PC-9 (cell line): ENCODE results near the gene BABAM1. TPM values are rescaled to one million over a fixed set of nuclear protein-coding genes. Genes with fewer than 3 reads are reported as not detected.

Experiments used
- BruUV-seq: library from RNA; stranded (reverse); fragments of 400-500 nt; replicated peaks from 2 replicates; lab custom pipeline; 2021; lab: Mats Ljungman, UMichigan
- CTCF ChIA-PET: fragments of 300-600 bp; sonication (Branson Sonifier 250); formaldehyde crosslinking; loops from one replicate; lab custom pipeline; 2022; ENCODE audit warnings: antibody characterized with exemption; lab: Charles Lee
- POLR2A ChIA-PET: fragments of 300-600 bp; sonication (Branson Sonifier 250); formaldehyde crosslinking; loops from one replicate; lab custom pipeline; 2022; ENCODE audit warnings: antibody characterized with exemption; ENCODE audit not compliant: unreplicated experiment; lab: Charles Lee
- DNase-seq, 2 experiments: peaks; one replicate each; pipeline versions ENCODE4 v3.0.0 to v3.0.0-alpha.2; 2015 to 2022; ENCODE audit warnings: mixed read lengths in 1 of 2
- H2AFZ ChIP-seq: fragments of 200-600 bp; sonication (generic); 2 replicates; pipeline ENCODE4 v1.8.1; 2017; ENCODE audit warnings: antibody characterized with exemption
- H3F3A ChIP-seq: fragments of 200-600 bp; sonication (generic); 2 replicates; pipeline ENCODE4 v1.8.1; 2017; ENCODE audit warnings: antibody characterized with exemption, mild to moderate bottlenecking, low read depth; ENCODE audit not compliant: insufficient read depth
- H3K27ac ChIP-seq: fragments of 200-600 bp; sonication (generic); 2 replicates; pipeline ENCODE4 v1.6.1; 2016; ENCODE audit warnings: mixed run types
- H3K27me3 ChIP-seq: fragments of 200-600 bp; sonication (generic); 2 replicates; pipeline ENCODE4 v1.6.1; 2016; ENCODE audit warnings: low read depth, mixed run types; ENCODE audit not compliant: insufficient read depth
- H3K36me3 ChIP-seq: fragments of 200-600 bp; sonication (generic); 2 replicates; pipeline ENCODE4 v1.6.1; 2016; ENCODE audit warnings: low read depth, mixed run types
- H3K4me1 ChIP-seq: fragments of 200-600 bp; sonication (generic); replicated peaks from 2 replicates; pipeline ENCODE4 v1.6.1; 2016; ENCODE audit warnings: mixed run types; ENCODE audit not compliant: insufficient read depth
- H3K4me2 ChIP-seq: fragments of 200-600 bp; sonication (generic); 2 replicates; pipeline ENCODE4 v1.6.1; 2017; ENCODE audit warnings: mixed run types
- H3K4me3 ChIP-seq: fragments of 200-600 bp; sonication (generic); 2 replicates; pipeline ENCODE4 v1.6.1; 2016; ENCODE audit warnings: mixed run types
- H3K79me2 ChIP-seq: fragments of 200-600 bp; sonication (generic); 2 replicates; pipeline ENCODE4 v1.6.1; 2017; ENCODE audit warnings: low read depth, mixed run types
- H3K9me2 ChIP-seq: fragments of 200-600 bp; sonication (generic); 2 replicates; pipeline ENCODE4 v1.8.1; 2017; ENCODE audit warnings: mild to moderate bottlenecking; ENCODE audit not compliant: insufficient read depth
- H3K9me3 ChIP-seq: fragments of 200-600 bp; sonication (generic); 2 replicates; pipeline ENCODE4 v1.8.1; 2016; ENCODE audit warnings: low read depth; ENCODE audit not compliant: insufficient read depth
- H4K20me1 ChIP-seq: fragments of 200-600 bp; sonication (generic); 2 replicates; pipeline ENCODE4 v1.8.1; 2017; ENCODE audit not compliant: insufficient read depth
- CTCF ChIP-seq: fragments of 200-600 bp; sonication (generic); conservative IDR thresholded peaks from 2 replicates; pipeline ENCODE4 v1.6.1; 2017; ENCODE audit warnings: mixed run types, antibody characterized with exemption, mild to moderate bottlenecking, moderate library complexity
- EZH2 ChIP-seq: fragments of 200-600 bp; sonication (generic); IDR thresholded peaks from 2 replicates; pipeline ENCODE4 v1.8.0; 2017; ENCODE audit warnings: antibody characterized with exemption, low read depth
- intact Hi-C: fragments of 100-400 bp; cut with micrococcal nuclease; formaldehyde crosslinking; loops from one replicate; pipeline ENCODE4 v1.10.0; 2022; ENCODE audit not compliant: unreplicated experiment
- total RNA-seq: library from RNA; stranded (reverse); gene quantifications from 2 replicates; pipeline ENCODE4 v1.2.3, GENCODE V29; 2021

Gene BABAM1
- total RNA-seq, 1 experiment from 2014 or later = 127 TPM

GRCh38 chr19:17309965-17310461 lies 42.8 kb downstream of the BABAM1 start:
- Histone ChIP-seq H3K27ac (peak overlapping the region; percentile 51), H4K20me1 (peaks cover 12% of the 10 kb centered on the region), H3K79me2 (peaks cover 75% of the 10 kb centered on the region), H3K9me2 (no peaks in the 10 kb centered on the region), H3K4me2 (peak overlapping the region; percentile 85), H3K9me3 (no peaks in the 10 kb centered on the region), H3K4me1 (peaks cover 44% of the 10 kb centered on the region), H3K36me3 (0 out of 2 replicates have a peak, but pooled peaks cover 15% of the 10 kb centered on the region), H3F3A (peaks cover 39% of the 10 kb centered on the region), H2AFZ (peak overlapping the region; percentile 53; the same call in 1 of the 2 replicates), H3K27me3 (no peaks in the 10 kb centered on the region), H3K4me3 (peak overlapping the region; percentile 72)
- TF ChIP-seq EZH2 (no peak), CTCF (no peak)
- ChIA-PET CTCF (interaction anchor here (0.6 to 1.0 kb wide), 2 partner anchors 41 to 109 kb away, joined by 7 to 11 read pairs; partner anchors contain the start of gene MVB12A), POLR2A (interaction anchor here (0.8 kb wide), 1 partner anchor 110 kb away, joined by 4 read pairs; no protein-coding TSS in a partner anchor)
- DNase-seq = no peak
- intact Hi-C loops = loop anchor here (1.0 to 10.0 kb wide), 3 partner anchors 27 to 622 kb away; partner anchors contain the start of genes CCDC124, GTPBP3 and NWD1
- no TSS peak for BruUV-seq

GRCh38 chr19:17311455-17312188 lies 44.4 kb downstream of the BABAM1 start:
- CTCF ChIA-PET = interaction anchor here (1.7 kb wide), 1 partner anchor 19 kb away, joined by 8 read pairs; no protein-coding TSS in a partner anchor
- H3K4me3 ChIP-seq = peak overlapping the region; percentile 46; the same call in 1 of the 2 replicates
- peaks cover 12% of the 10 kb centered on the region for H4K20me1 ChIP-seq
- POLR2A ChIA-PET = interaction anchor here (0.6 to 0.8 kb wide), 3 partner anchors 75 to 549 kb away, joined by 4 to 9 read pairs (median 4); no protein-coding TSS in a partner anchor
- peaks cover 50% of the 10 kb centered on the region for H3F3A ChIP-seq
- H3K4me2 ChIP-seq = peak overlapping the region; percentile 85
- peaks cover 39% of the 10 kb centered on the region for H3K4me1 ChIP-seq
- H3K27me3 ChIP-seq = no peaks in the 10 kb centered on the region
- peaks cover 69% of the 10 kb centered on the region for H3K79me2 ChIP-seq
- H2AFZ ChIP-seq = no peak overlapping the region
- H3K27ac ChIP-seq = peak overlapping the region; percentile 65
- peak; percentile 78 to 90 for DNase-seq
- H3K36me3 ChIP-seq = peaks cover 21% of the 10 kb centered on the region
- H3K9me3 ChIP-seq = no peaks in the 10 kb centered on the region
- TF ChIP-seq CTCF (no peak), EZH2 (no peak)
- no TSS peak for BruUV-seq
- H3K9me2 ChIP-seq = no peaks in the 10 kb centered on the region
- intact Hi-C loops = no loop called here
